Activated CD4-positive, alpha-beta T cell treated with anti-CD3 and anti-CD28 coated beads, Interleukin-2, amount 50 U/mL, for 4 hours (primary cell): Measurements from ENCODE around the gene TECPR2.
"Not testable (repeated sequence)": the region's sequence is repeated elsewhere in the genome, so short reads cannot be mapped to it uniquely, and the experiment has no call there.

Source experiments
- DNase-seq, 2 experiments: peaks; one replicate each; pipeline ENCODE4 v3.0.0-alpha.2; 2020

TECPR2 gene

DNA sequence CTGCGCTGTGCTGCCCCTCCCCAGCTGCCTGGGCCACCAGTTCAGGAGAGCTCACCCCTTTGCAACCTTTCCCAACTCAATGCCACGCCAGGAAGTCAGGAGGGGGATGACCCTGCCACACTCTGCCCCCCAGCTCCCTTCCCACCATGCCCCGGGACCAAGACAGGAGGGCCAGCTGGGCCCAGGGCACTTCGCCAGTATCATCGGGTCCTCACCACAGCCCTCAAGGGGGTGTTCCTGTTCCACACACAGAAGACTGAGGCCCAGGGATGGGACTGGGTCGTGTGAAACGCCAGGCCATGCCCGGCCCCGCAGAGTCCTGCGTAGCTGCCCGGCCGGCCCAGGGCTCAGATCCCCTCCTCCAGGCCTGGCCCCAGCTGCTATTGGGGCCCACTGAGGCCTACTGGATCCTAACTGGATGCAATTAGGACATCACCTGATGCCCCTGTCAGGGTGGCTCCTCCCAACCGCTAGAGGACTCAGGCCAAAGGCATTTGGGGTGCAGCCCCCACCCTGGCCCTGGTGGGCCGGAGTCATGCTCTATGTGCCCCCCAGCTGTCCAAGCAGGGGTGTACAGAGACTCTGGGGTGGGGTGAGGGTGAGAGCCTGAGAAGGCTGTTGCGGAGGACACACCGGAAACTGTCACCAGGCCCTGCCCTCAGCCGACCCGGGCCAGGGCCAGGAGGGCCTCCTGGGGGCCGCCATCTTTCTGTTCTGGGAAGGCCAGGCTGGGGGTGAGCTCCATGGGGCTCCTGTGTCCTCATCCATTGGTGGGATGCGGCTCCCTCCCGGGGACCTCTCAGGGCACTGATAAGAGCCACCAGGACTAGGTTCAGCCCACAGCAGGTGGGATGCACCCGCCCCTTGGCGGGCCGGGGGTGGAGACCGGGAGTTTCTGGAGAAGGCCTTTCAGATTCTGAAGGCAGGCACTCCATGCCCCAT, 176.1 kb downstream of the TECPR2 start:
- no peak for DNase-seq

DNA sequence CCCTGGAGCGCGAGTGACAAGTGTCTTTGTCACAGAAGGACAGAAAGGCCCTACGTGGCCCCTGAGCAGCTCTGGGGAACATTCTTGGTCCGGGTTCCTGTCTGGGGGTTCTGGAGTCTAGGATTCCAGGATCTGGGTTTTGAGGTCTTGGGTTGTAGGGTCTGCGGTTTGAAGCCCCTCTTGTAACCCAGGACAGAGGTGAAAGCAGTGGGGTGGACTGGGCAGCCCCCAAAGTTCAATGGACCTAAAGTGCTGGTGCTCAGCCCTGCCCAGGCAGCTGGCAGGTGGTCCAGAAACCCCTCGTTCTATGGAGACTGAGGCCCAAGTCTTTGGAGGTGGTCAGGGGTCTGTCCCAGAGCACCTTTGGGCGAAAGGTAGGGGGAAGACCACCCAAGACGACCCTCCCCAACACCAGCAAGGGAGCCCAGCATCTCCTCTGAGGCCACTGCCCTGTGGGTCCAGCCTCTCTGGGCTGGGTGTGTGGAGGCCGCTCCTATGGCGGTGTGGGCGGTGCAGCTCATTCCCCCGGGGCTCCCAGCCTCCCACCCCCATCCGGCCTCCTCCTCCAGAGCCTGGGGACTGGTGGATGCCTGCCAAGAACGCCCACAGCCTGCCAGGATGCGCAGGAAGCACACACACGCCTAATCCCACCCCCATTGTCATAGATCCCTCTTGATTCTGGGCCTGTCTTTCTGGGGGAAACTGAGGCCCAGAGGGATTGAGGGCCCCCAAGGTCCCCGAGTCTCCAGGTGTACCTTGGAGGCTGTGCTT, 177.0 kb downstream of the TECPR2 start:
- no peak for DNase-seq

DNA sequence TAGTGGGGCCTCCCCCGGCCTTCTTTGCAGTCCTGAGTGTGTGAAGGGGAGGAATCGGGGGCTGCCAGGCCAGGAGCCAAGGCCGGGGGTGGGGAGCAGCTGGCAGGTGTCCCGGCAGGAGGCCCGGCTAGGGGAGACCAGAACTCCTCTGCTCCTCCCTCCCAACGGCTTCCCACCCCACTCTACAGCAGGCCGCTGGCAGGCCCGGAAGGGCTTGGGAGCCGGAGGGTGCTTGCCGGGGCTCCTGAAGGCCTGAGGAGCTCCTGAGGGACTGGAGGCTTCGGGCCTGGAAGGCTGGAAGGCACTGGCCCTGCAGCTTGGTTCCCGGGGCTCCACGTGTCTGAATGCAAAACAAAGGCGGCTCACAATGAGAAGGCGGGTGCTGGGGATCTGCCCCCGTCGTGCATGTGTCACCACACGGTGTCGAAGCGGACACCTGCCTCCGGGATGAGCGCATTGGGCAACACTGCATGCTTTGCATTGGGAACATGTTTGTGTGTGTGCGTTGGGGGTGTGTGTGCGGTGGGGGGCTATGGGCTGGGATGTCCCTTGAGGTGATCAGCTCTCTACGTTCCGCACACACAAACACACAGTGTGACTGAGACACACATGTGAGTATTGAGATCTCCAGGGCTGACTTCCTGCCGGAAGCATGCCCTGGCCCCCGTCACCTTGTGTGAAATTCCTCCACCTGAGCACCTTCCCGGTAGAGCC, 177.7 kb downstream of the TECPR2 start:
- DNase-seq, result no peak

DNA sequence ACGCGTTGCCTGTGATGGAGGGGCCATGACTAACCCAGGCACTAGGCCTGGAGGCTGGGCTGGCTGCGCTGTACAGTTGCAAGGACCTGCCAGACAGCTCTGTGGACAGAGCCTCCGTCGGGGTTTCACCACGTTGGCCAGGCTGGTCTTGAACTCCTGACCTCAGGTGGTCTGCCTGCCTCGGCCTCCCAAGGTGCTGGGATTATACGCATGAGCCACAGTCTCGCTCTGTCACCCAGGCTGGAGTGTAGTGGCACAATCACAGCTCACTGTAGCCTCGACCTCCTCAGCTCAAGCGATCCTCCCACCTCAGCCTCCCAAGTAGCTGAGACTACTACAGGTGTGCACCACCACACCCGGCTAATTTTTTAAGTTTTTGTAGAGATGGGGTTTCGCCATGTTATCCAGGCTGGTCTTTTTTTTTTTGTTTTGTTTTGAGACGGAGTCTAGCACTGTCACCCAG, 178.3 kb downstream of the TECPR2 start:
- DNase-seq, result not testable (repeated sequence)

DNA sequence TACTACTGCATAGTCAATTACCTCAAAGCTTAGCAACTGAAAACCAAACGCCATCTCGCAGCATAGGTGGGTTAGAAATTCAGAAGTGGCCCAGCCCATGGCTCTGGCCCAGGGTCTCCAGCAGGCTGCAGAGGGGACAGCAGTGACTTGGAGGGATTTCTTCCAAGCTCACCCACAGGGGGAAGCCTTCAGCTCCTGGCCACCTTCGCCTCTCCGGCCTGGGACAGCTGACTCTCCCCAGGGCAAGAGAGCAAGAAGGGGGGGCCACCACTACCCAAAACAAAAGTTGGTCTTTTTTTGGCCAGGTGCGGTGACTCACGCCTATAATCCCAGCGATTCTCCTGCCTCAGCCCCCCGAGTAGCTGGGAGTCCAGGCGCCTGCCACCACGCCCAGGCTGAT, 179.0 kb downstream of the TECPR2 start:
- DNase-seq, result no peak

DNA sequence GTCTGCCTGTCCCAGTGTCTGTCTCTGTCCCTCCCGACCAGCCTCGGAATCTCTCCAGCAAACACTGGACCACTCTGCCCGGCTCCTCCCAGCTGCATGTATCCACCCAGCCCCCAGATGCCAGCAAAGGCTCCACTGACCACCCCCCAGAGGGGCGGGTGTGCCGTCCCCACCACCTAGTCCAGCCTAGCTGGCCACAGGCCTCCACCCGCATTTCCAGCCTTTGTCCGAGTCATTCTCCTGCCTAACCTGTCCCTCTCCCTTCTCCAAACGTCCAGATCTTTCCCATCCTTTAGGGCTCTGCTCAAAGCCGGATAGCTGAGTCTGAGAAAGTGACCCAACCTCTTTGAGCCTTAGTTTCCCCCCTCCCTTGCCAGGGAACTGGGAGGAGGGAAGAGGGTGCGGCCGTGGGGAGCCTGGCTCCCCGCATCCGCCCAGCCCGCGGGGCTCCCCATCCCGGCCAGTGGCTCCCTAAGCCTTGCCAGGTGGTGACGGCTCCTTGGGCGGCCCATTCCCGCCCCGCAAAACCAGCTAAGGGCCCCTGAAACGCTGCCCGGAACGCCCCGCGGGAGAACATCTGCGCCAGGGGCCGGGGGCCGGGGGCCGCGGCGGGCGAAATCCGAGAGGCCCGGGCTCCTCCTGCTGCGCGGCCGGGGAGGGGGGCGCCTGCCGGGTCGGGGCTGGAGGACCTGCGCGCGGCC, 181.5 kb downstream of the TECPR2 start:
- no peak for DNase-seq

DNA sequence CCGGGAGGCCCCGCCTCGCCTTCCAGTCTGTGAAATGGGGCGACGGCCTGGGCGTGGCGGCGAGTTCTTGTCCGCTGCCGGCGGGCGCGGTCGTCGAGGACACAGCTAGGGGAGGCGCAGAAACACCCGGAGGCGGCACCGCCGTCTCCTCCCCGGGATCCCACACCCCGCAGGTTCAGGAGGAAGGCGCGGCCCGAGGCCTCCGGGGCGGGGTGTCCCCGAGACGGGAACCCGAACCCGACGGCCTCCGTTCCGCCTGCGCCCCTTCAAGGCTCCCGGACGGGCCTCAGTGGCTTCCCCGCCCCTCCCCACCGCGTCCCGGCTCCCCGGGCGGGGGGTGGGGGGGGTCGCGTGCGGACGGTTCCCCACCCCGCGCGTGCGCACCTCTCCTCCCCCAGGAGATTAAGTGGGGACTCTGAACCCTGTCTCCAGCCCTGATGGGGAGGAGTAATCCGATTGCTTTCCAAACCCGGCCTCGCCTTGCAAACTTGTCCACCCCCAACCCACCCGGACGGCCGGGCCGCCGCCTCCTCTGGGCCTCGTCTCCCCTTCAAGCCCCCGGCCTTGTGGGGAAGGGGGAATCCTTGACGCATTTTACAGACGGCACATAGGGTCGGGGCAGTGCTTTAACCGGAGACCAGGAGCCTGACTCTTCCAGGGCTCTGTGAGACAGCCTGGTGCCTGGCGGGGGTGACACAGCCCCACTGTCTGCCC, 182.2 kb downstream of the TECPR2 start:
- no peak for DNase-seq

DNA sequence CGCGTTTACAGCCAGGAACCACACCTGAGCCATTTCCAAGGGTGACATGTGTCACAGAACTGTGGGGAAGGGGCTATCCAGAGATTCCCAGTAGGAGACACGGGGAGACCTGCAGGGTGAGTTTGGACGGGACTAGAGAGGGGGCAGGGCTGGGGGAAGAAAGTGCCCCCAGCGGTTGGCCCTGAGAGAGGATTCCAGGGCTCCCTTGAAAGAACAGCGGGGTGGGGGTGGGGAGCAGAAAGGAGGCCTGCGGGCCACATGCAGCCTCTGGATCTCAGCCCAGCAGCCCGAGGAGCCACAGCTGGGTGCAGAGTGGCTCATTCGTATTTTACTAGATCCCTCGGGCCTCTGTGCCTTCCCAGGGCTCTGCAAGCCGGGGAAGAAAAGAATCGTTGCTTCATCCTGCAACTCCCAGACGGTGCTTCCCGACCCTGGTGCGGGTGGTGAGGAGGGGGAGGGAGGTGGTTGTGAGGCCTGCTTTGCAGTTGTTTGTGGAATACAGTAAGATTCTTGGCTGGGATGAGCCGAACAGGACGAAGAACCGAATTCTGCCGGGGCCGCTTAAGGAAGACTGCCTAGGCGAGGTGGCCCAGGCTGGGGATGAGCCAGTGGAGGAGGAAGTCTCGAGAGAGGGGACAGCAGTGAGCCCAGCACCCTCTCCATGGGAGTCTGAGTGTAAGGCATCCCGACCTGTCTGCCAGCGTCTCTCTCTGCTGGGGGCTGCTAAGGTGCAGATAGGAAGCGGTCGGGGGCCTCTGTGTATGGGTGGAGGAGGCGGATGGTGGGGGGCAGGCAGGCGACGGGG, 182.9 kb downstream of the TECPR2 start:
- no peak for DNase-seq

DNA sequence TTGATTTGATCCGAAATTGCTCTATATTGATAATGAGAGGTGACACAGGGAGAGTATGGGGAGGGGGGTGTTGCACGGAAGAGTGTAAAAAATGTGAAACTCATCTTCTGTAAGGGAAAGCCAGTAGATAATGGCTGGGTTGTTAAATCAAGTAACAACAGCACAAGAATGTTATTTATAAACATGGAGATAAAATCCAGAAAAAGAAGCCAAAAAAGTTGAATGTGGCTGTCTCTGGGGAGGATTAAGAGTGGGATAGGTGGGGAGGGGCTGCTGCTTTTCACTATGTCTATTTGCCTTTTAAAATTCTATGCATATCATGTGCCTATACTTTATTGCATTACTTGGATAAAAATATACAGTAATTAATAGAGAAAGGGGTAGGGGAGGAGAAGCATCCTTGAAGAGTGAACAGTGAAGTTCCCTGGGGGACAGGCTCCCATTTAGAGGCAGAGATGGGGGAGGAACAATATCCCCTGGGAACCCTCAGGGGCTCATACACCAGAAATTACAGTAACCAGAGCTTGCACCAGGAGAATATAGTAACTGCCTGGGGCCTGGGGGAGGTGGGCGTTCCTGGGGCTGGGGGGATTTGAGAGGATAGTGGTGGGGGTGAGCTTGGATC, 186.0 kb downstream of the TECPR2 start:
- no peak for DNase-seq

DNA sequence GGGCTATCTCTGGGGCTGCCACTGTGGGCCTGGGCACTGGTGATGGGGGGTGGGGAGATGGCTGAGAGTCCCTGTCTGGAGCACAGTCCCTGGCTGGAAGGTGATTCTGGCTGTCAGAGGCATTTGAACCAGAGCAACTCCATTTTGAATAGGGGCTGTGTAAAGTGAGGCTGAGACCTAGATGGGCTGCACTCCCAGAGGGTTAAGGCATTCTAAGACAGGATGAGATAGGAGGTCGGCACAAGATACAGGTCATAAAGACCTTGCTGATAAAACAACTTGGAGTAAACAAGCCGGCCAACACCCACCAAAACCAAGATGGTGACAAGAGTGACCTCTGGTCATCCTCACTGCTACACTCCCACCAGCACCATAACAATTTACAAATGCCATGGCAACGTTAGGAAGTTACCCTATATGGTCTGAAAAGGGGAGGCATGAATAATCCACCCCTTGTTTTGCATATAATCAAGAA, 188.2 kb downstream of the TECPR2 start:
- DNase-seq, result not testable (repeated sequence)
